GM12891 (cell line): ENCODE measurements around the gene DOCK8.

ENCODE experiments used
- POLR2A ChIP-seq: IDR thresholded peaks from 2 replicates; pipeline ENCODE4 v1.6.1; 2011; ENCODE audit warnings: low read depth, low read length, control low read depth
- POLR2AphosphoS5 ChIP-seq: IDR thresholded peaks from 2 replicates; pipeline ENCODE4 v1.6.1; 2011; ENCODE audit warnings: low read depth, low read length, control low read depth
- TAF1 ChIP-seq: IDR thresholded peaks from 2 replicates; pipeline ENCODE4 v1.6.1; 2011; ENCODE audit warnings: low read depth, low read length, control low read depth

- TF ChIP-seq POLR2A (no peak), TAF1 (no peak), POLR2AphosphoS5 (no peak)
Measured at GRCh38 chr9:221989-222776, 7.5 kb downstream of the DOCK8 start.
